ENCODE results near the gene CDC14B.

- TF ChIP-seq EZH2 (IDR thresholded peaks at IDR 0.05; ENCODE audit: borderline replicate concordance, insufficient read depth, low read depth, low read length, poor library complexity, severe bottlenecking) (no peak), CTCF (IDR thresholded peaks at IDR 0.05) (no peak)
Measured at GRCh38 chr9:96499257-96499656, 120.4 kb downstream of the CDC14B start.

All from B cell (primary cell).